MG63 (cell line): Measurements from ENCODE around the gene THBS2. TPM values are rescaled to one million over a fixed set of nuclear protein-coding genes. Genes with fewer than 3 reads are reported as not detected.
"Not testable (repeated sequence)": the region's sequence is repeated elsewhere in the genome, so short reads cannot be mapped to it uniquely, and the experiment has no call there.

Source experiments
- DNase-seq: peaks from one replicate; pipeline ENCODE4 v3.0.0-alpha.2; 2020
- H3K27me3 ChIP-seq: fragments of 250-450 bp; sonication (Bioruptor Pico); 2 replicates; pipeline ENCODE4 v1.5.1; 2020; ENCODE audit warnings: mild to moderate bottlenecking, moderate library complexity
- H3K36me3 ChIP-seq: fragments of 250-450 bp; sonication (Bioruptor Pico); 2 replicates; pipeline ENCODE4 v1.5.1; 2020; ENCODE audit warnings: mild to moderate bottlenecking, moderate library complexity
- H3K4me3 ChIP-seq: fragments of 250-450 bp; sonication (Bioruptor Pico); 2 replicates; pipeline ENCODE4 v1.5.1; 2020; ENCODE audit warnings: mild to moderate bottlenecking, moderate library complexity
- H3K9me3 ChIP-seq: fragments of 250-450 bp; sonication (Bioruptor Pico); 2 replicates; pipeline ENCODE4 v1.5.1; 2020; ENCODE audit warnings: mild to moderate bottlenecking, moderate library complexity
- total RNA-seq: library from RNA; depleted of rRNA; stranded (reverse); fragments of >200 nt; shearing (Covaris generic); gene quantifications from 2 replicates; pipeline ENCODE4 v1.2.3, GENCODE V29; 2014; ENCODE audit warnings: low replicate concordance

The THBS2 gene
- total RNA-seq, 1 experiment from 2014 or later: 194 TPM

DNA sequence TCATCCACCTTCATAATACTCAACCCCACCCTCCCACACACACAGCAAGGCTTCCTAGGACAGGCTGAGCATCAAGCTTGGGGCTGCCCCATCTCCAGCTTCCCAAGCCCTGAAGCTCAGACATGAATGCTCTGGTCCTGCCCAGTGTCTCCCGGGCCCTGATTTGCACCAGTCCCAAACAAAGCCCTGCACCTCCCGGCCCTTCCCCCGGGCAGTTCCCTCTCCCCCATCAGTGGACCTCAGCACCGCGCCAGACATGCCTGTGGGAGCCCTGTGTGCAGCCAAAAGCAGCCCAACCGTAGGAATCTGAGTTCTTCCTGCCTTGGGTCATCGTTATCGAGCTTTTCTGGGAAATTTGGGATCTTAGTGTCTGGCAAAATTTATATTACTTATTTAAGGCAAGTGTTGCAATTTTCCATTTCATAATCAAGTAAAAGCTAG, 63.5 kb downstream of the THBS2 start:
- Histone ChIP-seq H3K4me3 (no peak overlapping the region), H3K9me3 (peaks cover 13% of the 10 kb centered on the region; the same call in 1 of the 2 replicates), H3K36me3 (no peaks in the 10 kb centered on the region), H3K27me3 (no peaks in the 10 kb centered on the region)
- peak; percentile 94 for DNase-seq

DNA sequence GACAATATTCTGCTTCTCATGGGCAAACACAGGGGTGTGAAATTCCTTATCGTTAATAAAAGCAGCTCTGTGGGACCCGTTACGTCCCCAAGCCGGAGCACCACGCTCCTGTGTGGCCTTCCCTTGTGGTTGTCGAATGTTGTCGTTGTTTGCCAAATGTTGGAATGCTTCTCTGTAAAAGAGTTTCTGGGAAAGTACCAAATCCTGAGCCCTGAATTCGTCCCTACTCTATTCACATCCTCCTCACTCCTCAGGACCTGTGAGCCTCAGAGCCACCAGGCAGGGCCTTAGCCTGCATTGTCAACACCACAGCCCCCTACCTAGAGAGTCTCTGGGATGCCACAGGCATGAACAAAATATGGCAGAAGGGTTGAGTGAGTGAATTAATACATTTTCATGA, 64.0 kb downstream of the THBS2 start:
- H3K9me3 ChIP-seq: peaks cover 8% of the 10 kb centered on the region; the same call in 1 of the 2 replicates
- DNase-seq: no peak
- no peaks in the 10 kb centered on the region for H3K27me3 ChIP-seq
- no peaks in the 10 kb centered on the region for H3K36me3 ChIP-seq
- no peak overlapping the region for H3K4me3 ChIP-seq

DNA sequence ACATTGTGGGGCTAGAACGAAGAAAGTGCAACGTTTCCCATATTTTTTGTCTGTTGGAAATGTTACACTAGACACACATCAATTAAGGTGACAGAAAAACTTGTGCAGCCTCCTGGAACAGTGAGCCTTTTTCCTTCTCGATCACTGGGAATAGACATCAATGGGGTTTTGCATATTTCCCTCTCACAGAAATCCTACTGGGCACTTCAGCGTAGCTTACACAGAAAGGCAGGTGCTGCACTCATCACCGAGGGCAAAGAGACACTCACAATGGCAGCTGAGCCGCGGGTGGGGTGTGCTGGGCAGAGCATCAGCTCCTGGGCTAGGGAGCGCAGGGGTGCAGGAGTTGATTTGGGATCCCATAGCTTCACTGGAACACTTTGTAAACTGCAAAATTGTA, 64.5 kb downstream of the THBS2 start:
- Histone ChIP-seq H3K36me3 (no peaks in the 10 kb centered on the region), H3K27me3 (no peaks in the 10 kb centered on the region), H3K9me3 (peaks cover 4% of the 10 kb centered on the region; the same call in 1 of the 2 replicates), H3K4me3 (no peak overlapping the region)
- no peak for DNase-seq

DNA sequence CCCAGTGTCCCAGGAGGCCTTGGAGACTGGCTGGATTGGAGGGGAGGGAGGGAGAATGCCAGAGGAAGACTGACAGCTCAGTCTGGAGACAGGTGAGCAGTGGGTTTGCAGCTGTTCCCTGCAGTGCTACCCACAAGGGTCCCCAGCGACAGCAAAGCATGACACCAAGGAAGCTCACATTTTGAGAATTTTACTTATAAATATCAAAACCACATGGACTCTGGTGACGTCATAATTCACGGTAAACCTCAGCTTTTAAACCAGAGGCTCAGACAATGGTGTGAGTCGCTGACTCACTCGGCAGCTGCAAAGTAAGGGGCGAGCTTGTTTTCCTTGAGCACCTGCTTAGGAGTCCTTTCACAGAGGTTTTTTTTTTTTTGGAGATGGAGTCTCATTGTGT, 65.2 kb downstream of the THBS2 start:
- Histone ChIP-seq H3K4me3 (no peak overlapping the region), H3K27me3 (no peaks in the 10 kb centered on the region), H3K36me3 (no peaks in the 10 kb centered on the region), H3K9me3 (0 out of 2 replicates have a peak, but pooled peaks cover 4% of the 10 kb centered on the region)
- DNase-seq: peak; percentile 65

DNA sequence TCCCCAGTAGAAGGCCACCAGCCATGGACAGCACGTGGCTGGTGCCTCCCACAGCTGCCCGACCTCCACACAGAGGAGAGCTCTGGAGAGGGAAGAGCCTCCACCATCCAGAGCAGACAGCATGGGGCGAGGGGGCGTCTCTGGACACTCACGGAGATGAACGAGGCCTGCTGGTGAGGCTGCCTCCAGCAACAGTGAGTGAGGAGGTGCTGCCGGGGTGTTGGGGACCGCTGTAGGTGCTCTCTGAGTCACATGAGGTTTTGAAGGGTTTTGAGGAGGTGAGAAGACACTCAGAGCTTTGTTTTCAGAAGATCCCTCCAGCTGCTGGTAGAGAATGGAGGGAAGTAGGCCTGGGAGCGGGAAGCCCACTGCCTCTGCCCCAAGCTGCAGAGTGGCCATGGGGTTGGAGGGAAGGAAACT, 65.6 kb downstream of the THBS2 start:
- DNase-seq: no peak

DNA sequence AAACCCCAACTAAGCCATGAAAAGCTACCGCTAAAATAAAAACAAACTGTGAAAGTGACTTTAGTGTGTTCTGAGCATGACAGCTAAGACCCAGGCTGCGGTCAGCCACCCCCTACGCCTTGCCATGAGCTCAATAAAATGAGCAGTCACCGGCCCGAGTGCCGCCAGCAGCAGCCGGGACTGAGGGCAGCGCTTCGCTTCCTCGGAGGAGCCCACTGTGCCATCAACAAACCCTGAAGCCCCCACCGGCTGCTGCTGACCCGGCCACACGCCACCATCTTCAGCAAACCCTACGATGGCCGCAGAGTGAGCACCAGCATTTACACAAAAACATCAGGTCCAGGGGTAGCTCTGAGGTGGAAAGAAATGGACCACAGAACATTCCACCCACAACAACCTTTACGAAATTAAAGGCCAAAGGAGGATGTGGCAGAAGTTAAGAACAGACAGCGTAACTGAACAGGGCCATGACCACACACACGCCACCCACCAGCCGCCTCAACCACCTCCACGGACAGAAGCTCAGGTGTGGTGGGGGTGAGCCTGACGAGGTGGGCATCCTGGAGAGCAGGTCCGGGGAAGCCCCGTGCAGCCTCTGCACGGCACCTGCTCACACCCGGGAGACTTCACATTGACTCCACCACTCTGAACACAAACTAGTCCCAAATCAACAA, 67.0 kb downstream of the THBS2 start:
- Histone ChIP-seq H3K9me3 (no peaks in the 10 kb centered on the region), H3K36me3 (no peaks in the 10 kb centered on the region), H3K27me3 (no peaks in the 10 kb centered on the region), H3K4me3 (no peak overlapping the region)
- no peak for DNase-seq

More for the DNA sequence above, 65.6 kb downstream of the THBS2 start:
- Histone ChIP-seq H3K4me3 (no peak overlapping the region), H3K9me3 (0 out of 2 replicates have a peak, but pooled peaks cover 4% of the 10 kb centered on the region), H3K27me3 (no peaks in the 10 kb centered on the region), H3K36me3 (no peaks in the 10 kb centered on the region)

DNA sequence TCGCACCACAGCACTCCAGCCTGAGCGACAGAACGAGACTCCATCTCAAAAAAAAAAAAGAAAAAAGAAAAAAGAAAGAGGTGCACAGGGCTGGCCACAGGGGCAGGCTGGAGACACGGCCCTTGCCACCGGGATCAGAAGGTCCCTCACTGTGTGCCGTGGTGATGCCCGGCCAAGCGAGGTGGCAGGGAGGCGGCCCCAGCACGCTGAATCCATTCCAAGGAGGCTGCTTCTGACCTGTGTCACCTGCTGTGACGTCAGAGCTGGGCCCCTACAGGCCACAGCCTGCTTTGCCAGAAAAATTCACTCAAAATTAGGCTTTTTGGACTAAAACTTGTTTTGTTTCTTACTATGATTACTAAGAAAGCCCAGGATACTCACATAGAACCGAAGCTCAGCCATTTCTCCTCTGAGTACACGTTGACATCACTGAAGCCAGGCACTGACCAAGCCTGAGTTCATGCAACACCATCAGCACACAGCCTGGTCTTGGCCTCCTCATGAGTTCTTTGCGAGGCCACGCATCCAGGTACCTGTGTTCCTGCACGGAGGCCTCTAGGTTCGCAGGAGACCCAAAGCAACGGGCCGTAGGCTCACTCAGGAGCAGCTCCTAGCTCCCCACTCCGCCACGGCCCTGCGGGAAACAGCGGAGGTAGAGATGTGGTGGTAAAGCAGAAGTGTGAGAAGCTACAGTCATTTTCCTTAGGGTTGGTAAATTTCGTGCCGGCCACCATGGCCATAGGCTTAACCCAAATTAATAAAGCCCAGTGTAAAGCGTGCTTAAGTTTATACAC, 67.8 kb downstream of the THBS2 start:
- H3K36me3 ChIP-seq: no peaks in the 10 kb centered on the region
- no peaks in the 10 kb centered on the region for H3K9me3 ChIP-seq
- no peak for DNase-seq
- no peak overlapping the region for H3K4me3 ChIP-seq
- no peaks in the 10 kb centered on the region for H3K27me3 ChIP-seq

DNA sequence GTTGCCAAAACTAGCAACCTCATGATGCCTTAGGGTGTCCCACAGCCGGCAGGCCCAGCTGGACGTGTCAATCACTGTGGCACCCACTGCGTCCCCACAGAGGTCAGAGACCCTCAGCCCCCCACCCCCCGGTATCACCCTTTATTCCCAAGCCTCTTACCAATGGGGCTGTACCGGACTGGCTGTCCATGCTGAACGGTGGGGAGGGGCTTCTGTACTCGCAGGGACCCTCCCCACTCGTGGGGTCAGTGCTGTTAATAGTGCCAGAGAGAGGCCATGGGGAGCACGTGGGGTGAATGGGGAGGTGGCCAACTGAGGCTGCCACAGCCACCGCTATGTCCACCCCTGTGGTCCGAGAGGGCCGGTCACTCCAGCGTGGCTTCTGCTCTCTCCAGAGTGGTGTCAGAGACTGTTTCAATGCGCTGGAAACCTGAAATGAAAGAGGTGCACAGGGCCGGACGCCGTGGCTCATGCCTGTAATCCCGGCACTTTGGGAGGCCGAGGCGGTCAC, 68.6 kb downstream of the THBS2 start:
- no peak for DNase-seq
- peaks cover 3% of the 10 kb centered on the region for H3K36me3 ChIP-seq
- no peaks in the 10 kb centered on the region for H3K27me3 ChIP-seq

DNA sequence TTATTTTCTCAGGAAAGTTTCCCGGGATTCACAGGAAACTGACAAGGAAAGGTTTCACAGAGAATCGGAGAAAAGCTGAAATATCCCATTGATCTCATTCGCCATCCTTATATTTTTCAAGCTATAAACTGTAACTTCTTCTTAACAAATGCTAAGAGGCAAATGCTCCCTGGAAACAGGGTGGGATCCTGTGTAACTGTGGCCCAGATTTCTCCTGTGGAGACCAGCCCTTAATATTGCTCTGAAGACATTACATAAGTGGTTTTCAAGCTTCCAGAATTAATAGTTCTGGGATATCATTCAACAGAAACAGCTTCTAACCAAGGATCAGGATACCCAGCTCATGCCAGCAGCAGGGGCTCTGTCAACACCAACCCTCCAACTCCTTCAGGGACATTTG, 69.2 kb downstream of the THBS2 start:
- Histone ChIP-seq H3K4me3 (no peak overlapping the region), H3K27me3 (no peaks in the 10 kb centered on the region), H3K9me3 (peaks cover 6% of the 10 kb centered on the region; the same call in 1 of the 2 replicates), H3K36me3 (peaks cover 7% of the 10 kb centered on the region)
- no peak for DNase-seq

More for the DNA sequence above, 68.6 kb downstream of the THBS2 start:
- no peak overlapping the region for H3K4me3 ChIP-seq
- peaks cover 6% of the 10 kb centered on the region; the same call in 1 of the 2 replicates for H3K9me3 ChIP-seq

DNA sequence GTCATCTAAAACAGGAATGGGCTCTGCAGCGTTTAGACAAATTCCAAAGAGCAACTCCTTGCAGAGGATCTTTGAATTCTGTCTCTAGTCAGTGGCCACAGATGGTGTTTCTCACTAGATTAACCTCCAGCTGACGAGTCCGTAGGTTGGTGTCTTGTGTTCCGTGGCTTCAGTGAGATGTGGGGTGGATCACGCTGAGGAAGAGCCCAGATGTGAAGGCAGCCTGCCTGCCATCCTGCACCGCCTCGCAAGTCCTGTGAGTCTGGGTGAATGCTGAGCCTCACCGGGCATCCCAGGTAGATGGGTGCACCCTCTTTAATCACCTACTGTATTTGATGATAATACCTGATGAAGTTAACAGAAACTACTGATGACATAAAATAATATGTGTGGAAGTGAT, 70.4 kb downstream of the THBS2 start:
- no peak for DNase-seq
- Histone ChIP-seq H3K27me3 (no peaks in the 10 kb centered on the region), H3K4me3 (no peak overlapping the region), H3K36me3 (peaks cover 16% of the 10 kb centered on the region), H3K9me3 (peaks cover 9% of the 10 kb centered on the region)

DNA sequence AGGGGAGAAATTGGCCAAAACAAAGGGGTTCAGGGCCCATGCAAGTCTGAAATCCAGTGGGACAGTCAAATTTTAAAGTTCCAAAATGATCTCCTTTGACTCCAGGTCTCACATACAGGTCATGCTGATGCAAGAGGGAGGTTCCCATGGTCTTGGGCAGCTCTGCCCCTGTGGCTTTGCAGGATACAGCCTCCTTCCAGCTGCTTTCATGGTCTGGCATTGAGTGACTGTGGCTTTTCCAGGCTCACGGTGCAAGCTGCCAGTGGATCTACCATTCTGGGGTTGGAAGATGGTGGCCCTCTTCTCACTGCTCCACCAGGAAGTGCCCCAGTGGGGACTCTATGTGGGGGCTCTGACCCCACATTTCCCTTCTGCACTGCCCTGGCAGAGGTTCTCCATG, 73.8 kb downstream of the THBS2 start:
- H3K27me3 ChIP-seq, H3K4me3 ChIP-seq, H3K9me3 ChIP-seq, DNase-seq: not testable (repeated sequence)
- H3K36me3 ChIP-seq: peaks cover 19% of the 10 kb centered on the region

DNA sequence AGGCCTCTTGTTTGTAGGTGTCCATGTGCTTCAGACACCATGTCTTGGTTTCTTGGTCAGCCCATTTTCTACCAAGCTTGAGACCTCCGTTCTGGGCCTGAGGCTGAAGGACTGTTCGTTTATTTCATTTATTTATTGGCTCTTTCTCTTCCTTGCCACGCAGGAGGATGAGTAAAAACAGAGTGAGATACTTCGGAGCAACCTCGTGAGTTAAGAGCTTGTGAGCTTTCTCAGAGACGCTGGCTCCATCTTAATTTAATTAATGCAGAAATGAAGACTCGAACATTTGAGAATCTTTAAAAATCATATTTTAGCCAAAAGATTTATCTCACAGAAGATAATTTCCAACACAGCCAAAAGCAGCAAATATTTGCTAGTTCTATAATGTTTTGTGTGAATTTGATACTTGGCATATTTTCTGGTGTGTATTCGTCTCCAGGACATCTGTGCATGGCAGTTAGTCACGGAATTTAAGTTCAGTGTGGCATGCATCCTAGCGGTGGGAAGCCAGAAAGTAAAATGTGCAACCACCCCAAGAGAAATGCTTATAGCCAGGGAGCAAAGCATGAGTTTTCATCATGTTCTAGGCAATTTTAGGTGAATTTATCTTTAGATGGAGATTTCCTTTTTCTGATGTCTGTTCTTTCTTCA, 76.0 kb downstream of the THBS2 start:
- no peaks in the 10 kb centered on the region for H3K27me3 ChIP-seq
- DNase-seq: peak; percentile 65

DNA sequence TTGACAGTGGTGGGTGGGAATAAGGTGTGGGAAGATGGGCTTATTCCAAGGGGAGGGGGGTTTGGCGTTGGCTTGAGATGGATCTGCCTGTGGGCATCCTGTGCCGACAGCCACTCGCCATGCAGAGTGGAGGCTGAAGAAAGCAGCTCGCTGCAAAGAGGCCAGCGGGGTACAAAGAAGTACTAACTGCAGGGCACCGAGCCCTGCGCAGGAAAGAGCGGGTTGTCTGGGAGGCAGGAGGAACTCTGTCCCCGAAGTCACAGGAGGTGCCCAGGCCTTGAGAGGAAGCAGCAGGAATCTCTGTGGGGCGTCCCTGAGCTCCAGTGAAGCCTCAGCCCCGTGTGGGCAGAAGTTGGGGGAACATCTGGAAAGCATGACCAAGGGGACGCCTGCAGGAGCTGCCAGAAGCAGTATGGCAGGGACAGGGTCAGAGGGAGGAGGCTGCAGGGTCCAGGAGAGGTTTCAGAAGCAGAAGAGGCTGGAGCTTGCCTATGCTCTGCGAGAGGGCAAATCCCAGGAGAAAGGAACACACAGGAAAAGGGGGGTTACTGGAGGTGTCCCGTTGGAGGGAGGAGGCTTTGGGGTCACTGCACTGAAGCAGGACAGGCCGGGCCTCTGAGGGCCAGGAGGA, 77.2 kb downstream of the THBS2 start:
- no peak overlapping the region for H3K4me3 ChIP-seq
- H3K36me3 ChIP-seq: peaks cover 34% of the 10 kb centered on the region
- no peak for DNase-seq
- peaks cover 11% of the 10 kb centered on the region for H3K9me3 ChIP-seq
- H3K27me3 ChIP-seq: no peaks in the 10 kb centered on the region

More for the DNA sequence above, 76.0 kb downstream of the THBS2 start:
- Histone ChIP-seq H3K36me3 (peaks cover 32% of the 10 kb centered on the region), H3K4me3 (no peak overlapping the region), H3K9me3 (peaks cover 9% of the 10 kb centered on the region)

DNA sequence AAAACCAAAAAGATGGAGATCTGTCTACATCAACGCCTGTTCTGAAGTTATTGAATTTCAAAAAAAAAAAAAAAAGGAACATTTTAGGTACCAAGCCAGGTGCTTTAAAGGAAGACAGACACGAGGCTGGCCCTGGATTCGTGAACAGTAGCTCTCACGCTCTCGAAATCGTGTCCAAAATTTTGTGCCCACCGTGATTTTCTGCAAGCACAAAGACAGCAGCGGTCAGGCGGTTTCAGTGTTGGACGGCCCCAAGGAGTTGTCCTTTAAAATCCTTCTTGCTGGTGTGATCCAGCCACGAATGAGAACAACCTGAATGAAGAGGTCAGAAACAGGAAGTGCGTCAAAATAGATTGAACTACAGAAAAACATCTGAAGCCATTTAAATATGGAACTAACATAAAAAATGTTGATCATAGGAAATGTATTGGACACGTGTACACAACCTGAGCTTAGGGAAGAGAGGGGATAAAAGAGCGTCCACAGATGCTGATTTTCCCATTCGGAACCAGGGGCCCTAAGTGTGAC, 78.2 kb downstream of the THBS2 start:
- Histone ChIP-seq H3K4me3 (no peak overlapping the region), H3K36me3 (peaks cover 44% of the 10 kb centered on the region), H3K27me3 (no peaks in the 10 kb centered on the region), H3K9me3 (peaks cover 10% of the 10 kb centered on the region)
- DNase-seq: no peak

DNA sequence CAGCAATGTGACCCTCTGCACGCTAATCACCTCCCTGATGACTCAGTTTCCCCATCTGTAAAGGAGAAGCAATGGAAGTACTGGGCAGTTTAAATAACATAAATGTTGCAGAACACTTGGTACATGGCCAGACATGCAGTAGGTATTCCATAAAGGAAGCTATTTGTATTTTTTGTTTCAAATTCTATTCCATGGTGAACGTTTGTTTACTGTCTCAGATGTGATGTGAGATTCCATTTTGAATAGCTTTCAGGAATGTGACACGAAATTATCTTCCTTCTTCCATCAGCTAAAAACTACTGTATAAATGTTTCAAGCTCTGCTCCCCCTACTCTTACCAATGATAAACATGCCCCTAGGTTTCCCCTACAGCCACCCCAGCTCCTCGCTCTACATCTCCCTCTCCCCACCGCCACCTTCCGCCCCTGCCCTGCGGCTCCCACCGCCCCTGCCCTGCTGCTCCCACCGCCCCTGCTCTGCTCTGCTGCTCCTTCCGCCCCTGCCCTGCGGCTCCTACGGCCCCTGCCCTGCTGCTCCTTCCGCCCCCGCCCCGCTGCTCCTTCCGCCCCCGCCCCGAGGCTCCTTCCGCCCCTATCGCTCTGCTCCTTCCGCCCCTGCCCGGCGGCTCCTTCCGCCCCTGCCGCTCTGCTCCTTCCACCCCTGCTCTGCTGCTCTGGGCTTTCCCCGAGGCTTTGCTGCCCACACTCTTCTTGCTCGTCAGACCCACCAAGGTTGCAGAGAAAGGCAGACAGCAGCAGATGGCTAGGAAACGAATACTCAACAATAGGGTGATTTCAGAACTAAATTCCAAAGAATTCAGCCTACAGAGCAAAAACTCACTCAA, 78.9 kb downstream of the THBS2 start:
- H3K36me3 ChIP-seq: peaks cover 44% of the 10 kb centered on the region
- DNase-seq: no peak

More for the DNA sequence above, 78.9 kb downstream of the THBS2 start:
- H3K9me3 ChIP-seq: peaks cover 7% of the 10 kb centered on the region
- no peak overlapping the region for H3K4me3 ChIP-seq
- no peaks in the 10 kb centered on the region for H3K27me3 ChIP-seq
